Fibroblast of mammary gland (primary cell): ENCODE data around the gene MORC1.

Source experiments
- DNase-seq: peaks from one replicate; pipeline ENCODE4 v3.0.0-alpha.2; 2010; ENCODE audit warnings: low read depth
- H3K4me3 ChIP-seq: 2 replicates; pipeline ENCODE4 v1.5.1; 2011; ENCODE audit warnings: low read depth, mild to moderate bottlenecking, low read length, moderate library complexity; ENCODE audit not compliant: control insufficient read depth
- TF ChIP-seq, protein P1 (sequence below): conservative IDR thresholded peaks from 2 replicates; pipeline ENCODE4 v1.5.1; 2011; ENCODE audit warnings: low read depth, low read length, inconsistent platforms; ENCODE audit not compliant: control insufficient read depth, insufficient read depth

Gene MORC1

DNA sequence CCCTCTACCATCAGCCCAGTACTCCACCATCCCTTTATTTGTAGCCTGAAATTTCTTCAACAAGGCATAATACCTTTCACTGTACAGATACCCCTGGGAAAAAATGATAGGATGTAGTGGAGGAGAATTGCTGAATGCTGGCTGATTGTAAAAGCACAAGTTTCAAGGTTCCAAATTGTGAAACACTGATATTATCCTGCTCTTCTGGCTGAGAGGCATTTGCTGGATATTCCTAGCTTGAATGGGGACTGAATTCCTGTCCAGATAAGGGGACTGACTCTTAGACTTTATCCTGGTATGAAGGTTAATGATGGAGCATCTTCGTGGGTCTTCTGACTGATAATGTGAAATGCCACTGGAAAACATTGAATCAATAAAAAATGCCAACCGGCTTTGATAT is 9.6 kb upstream of the MORC1 start:
- TF ChIP-seq, protein P1, sequence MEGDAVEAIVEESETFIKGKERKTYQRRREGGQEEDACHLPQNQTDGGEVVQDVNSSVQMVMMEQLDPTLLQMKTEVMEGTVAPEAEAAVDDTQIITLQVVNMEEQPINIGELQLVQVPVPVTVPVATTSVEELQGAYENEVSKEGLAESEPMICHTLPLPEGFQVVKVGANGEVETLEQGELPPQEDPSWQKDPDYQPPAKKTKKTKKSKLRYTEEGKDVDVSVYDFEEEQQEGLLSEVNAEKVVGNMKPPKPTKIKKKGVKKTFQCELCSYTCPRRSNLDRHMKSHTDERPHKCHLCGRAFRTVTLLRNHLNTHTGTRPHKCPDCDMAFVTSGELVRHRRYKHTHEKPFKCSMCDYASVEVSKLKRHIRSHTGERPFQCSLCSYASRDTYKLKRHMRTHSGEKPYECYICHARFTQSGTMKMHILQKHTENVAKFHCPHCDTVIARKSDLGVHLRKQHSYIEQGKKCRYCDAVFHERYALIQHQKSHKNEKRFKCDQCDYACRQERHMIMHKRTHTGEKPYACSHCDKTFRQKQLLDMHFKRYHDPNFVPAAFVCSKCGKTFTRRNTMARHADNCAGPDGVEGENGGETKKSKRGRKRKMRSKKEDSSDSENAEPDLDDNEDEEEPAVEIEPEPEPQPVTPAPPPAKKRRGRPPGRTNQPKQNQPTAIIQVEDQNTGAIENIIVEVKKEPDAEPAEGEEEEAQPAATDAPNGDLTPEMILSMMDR = no peak
- no peak for DNase-seq
- no peak overlapping the region for H3K4me3 ChIP-seq

DNA sequence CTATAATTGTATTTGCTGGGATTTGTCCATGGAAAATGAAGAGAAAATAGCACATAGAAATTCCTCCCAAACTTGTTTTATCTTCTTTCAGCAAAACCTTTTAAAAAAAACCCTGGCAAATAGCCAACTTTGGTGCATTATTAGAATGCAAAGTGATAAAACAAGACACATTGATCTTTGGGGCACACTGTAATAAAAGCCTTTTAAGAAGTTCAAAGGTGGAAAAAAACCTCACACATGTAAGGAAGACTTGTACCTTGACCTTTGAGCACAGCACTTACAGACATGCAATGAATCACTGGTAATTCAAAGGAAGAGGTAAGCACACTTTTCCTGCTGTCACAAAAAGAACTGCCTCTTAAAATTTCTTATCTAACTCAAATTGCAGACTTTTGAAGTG is 8.0 kb upstream of the MORC1 start:
- H3K4me3 ChIP-seq = no peak overlapping the region
- TF ChIP-seq, protein P1 = no peak
- no peak for DNase-seq

DNA sequence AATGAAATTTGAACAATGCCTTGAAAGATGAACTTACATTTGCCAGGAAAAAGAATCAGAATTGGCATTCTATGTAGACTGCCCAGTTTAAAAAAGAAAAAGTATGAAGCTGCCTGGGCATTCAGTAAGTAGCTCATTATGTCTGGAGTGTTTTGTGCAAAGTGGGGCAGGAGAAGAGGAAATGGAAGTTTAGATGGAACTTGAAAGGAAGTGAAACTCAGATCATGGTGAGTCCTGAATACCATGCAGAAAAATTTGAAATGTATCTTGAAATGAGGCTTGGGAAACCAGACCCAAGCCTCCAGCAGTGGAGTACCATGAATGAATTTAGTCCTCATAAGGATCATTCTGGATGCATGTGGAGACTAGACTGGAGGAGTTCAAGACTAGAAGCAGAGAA is 4.8 kb upstream of the MORC1 start:
- TF ChIP-seq, protein P1 = no peak
- DNase-seq = no peak

DNA sequence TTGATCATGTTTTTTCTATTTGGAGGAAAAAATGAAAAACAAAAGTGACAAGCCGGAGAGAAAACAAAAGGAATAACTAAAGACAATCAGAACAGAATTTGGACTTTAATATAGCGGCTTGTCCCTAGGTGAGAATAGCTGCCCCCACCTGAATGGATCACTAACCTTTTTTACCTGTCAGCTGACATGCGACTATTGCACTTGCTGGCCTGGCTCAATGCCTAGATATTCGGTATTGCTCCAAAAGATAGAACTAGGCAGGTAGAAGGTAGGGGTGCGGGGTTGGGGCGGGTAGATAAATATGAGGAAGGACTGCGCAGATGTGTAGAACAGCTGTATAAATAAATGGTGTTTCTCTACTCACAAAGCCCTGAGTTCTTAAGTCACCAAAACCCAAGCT is 650 bp upstream of the MORC1 start:
- TF ChIP-seq, protein P1 = no peak
- no peak for DNase-seq
- no peak overlapping the region for H3K4me3 ChIP-seq

More for the DNA sequence above, 4.8 kb upstream of the MORC1 start:
- H3K4me3 ChIP-seq = no peak overlapping the region

DNA sequence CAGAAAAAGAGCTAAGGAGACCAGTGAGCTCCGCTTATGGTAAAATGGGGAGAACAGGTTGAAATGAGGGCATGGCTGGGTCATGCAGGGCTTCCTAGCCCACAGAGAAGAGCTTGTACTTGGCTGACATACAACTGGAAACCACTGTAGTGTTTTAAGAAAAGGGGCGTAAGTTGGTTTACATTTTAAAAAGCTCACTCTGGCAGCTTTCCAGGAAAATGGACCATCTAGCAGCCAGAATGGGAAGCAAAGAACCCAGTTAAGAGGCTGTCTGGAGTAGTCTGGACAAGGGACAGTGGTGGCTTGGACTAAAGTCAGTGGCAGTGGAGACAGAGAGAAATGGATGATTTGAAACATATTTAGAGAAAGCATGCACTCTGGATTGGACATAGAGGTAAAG is 1.9 kb downstream of the MORC1 start:
- H3K4me3 ChIP-seq = no peak overlapping the region
- TF ChIP-seq, protein P1 = no peak
- no peak for DNase-seq

DNA sequence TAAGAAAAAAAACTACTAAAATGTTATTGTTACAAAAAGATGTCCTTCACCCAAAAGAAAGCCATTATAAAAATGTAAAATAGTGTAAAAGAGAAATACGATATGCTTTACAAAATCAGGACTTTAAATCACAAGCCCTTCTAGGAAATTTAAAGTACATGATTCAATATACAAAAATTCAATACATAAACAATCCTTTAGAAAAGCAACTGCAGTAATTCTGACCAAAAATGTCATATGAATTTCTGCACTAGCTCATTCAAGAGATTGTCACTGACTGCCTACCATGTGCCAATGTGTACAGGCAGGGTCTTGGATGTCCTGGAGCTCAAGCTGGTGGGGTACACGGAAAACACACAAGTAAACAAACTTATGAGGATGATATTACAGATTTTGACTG is 2.5 kb downstream of the MORC1 start:
- DNase-seq = no peak
- TF ChIP-seq, protein P1 = no peak
- H3K4me3 ChIP-seq = no peak overlapping the region

GRCh38 chr3:109114746-109115145 is 3.2 kb downstream of the MORC1 start:
- no peak for DNase-seq
- TF ChIP-seq, protein P1 = no peak
- H3K4me3 ChIP-seq = no peak overlapping the region
